Cerebellar cortex (tissue), 1 donor: ENCODE results near the gene UBE2L5.

Experiments used
- DNase-seq: peaks from one replicate; pipeline ENCODE4 v3.0.0-alpha.2; 2015; ENCODE audit warnings: low spot score

The UBE2L5 gene

DNA sequence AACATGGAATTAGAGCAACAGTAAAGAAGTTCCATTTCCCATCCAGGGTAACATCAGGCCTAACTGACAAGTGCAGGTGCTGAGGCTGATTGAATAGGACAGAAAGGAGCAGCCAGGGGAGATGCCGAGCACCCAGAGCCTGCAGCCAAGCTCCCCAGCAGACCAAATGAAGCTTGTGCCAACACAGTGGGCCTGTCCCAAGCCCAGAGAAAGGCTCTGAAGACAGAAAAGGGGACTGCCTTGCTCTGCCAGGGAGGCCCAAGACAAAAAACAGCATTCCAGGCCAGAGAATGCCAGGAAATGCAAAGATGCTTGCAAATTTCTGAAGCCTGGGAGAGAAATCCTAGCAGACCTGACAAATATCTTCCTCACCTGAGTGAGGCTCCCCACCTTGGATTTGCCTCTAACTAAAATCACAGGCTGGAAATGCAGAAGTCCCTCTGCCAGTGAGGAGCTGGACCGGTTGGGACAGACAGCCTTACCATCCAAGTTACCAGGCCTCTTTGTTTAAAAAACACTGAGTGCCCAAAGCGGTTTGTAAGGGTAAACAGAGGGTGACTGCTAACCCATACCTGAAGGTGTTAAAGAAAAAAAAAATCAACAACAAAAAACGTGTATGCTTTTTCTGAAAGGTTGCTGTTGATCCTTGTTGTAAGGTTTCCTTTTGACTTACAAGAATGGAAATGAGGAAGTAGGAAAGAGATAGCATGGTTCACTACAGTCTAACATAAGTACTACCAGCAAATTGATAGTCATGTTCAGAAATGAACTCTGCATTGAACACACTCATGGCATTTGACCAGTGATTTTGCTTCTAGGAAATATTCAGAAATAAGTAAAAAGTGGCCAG is 55.3 kb downstream of the UBE2L5 start:
- no peak for DNase-seq
